ENCODE measurements around the gene AGBL4.

The AGBL4 gene

DNA sequence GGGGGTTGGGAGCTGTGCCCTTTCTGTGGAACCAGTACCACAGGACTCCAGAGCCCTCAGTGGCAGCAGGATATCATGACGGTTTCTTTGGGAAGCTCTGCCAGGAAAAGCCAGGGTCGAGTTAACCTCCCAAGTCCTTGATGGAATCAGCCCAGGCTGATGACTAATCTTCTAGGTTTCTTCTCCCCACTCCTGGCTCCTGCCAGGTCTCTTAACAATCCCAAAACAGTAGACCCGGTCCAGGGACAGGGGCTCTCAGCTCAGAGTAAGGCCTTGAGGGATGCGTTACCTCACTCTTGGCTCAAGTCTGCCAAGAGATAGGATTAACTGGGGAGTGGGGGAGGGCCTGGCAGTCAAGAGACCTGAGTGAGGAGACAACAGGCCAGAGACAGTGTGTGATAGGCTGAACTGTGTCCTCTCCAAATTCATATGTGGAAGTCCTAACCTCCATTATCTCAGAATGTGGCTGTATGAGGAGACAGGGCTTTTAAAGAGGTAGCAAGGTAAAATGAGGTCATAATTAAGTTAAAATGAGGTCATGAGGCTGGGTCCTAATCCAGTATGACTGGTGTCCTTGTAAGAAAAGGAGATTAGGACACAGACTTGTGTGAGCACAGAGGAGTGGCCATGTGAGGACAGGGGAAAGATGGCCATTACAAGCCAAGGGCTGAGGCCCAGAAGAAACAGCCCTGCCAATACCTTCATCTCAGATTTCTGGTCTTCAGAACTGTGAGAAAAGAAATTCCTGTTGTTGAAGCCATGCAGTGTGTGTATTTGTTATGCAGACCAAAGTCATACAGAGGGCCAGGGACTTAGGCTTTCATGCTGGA, 1342.1 kb downstream of the AGBL4 start:
- DNase-seq (ENCODE audit: low read depth in 2 of 2): no peak

DNA sequence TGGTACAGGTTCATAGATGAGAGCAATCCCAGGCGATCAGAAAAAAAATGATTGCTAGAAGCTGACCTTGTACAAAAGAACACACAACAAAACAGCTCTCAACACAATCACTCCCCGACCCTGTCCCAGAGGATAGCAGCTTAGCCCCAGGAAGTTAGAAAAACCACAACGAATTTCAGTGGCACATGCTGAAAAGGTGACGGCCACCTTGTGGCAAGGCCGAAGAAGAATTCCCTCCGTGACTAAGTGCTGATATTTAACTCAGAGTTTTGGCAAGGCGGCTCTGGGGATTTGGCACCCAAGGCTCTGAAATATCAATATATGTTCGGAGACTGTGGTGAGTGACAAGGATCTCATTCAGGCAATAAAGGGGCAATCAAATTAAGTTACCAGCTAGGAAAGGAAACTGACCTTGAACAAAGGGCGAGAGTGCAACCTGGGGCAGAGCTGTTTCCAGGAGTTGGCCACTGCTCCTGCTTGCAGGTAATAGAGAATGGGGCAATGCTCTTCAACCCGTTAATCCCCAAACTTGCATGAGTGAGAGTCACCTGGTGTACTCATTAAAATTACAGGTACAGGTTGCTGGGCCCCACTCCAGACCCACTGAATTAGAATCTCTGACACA, 1343.2 kb downstream of the AGBL4 start:
- DNase-seq (ENCODE audit: low read depth in 2 of 2): no peak

DNA sequence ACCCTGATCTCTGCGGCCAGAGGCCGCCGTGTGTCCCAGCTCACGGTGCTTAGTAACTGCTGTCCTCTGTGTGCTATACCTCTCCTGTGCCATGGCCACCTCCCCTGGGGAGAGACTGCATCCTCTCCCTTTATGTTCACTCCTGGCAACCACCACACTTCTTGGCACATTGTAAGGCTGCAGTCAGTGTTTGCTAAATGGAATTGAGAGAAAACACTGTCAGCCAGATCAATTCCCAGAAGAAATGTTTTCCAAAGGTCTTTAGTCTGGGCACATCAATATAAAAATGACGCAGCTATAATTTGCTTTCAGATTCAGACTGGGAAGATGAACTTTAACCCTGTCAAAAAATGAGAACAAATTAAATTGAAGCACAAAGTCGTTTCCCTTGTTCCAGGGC, 1343.9 kb downstream of the AGBL4 start:
- no peak for DNase-seq (ENCODE audit: low read depth in 2 of 2)

DNA sequence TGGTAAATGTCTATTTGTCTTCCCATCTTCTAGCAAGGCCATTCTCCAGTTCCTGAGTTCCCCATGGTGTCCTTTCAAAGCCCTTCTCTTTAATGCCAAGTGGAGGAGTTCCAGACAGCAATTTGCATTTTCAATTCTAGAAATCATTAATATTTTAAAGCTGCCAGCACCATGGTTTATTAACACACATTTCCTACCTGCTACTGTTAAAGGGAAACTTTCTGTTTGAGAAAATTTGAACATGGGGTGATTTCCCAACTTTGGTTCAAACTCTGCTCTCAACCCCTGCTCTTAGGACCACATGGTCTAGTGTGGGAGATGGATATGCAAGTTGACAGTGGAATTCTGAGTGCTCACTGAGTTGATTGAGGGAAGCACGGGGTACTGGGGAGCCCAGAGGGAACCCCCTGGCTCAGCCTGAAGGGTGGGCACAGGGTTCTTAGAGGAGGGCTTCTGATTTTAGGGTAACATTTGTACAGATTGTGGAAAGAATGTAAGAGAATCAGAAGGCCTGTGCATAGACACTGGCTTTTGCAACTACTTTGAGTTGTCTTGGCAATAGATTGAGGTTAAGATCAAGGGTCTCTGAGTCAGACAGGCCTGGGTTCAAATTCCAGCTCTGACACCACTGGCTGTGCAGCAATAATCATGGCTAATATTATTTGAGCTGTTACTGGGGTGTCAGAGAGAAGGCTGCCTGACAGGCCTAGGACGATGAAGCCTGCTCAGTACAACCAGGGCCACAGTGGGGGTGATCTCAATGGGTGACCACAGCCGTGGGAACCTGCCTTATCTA, 1344.8 kb downstream of the AGBL4 start:
- DNase-seq (ENCODE audit: low read depth in 2 of 2): no peak

DNA sequence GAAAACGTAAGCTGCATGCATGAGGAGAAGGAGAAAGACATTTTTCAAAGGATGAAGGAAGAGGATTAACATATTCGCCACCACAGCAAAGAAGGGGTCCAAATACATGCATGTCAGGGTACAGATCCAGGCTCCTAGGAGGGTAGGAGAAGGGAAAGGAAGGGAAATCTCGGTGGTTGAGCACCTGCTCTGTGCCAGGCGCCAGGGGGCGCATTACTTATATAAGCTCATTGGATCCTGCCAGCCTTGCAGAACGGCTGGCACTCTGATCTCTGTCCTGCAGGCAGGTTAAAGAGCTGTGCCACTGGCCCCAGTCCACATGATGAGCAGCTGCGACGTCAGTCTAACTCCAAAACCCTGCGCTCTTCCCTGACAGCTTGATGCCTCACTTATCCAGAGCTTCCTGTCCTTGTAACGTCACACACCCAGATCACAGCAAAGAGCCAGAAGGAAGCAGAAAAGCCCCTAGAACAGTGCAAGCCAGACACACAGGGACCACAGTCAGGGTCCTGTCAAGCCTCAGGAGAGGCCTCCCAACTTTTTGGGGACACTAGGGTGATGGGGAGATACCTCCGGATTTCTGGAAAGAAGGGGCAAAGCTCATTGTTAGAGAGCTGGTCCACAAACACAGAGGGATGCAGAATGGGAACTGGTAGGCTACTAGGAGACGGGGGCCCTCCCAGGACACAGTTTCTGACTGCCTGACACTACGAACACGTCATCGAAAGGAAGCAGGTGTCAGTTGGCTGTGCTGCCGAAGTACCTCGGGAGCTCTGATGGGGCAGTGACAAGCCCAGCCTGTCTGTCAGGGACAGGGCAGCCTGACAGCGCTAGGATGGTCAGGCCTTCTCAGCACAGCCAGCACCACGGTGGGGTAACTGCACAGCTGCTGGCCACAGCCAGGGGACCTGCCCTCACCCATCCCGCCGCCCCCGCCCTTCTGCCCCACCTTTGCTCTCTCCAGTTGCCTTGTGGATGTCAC, 1346.2 kb downstream of the AGBL4 start:
- peak; percentile 28 to 43 for DNase-seq (ENCODE audit: low read depth in 2 of 2)

DNA sequence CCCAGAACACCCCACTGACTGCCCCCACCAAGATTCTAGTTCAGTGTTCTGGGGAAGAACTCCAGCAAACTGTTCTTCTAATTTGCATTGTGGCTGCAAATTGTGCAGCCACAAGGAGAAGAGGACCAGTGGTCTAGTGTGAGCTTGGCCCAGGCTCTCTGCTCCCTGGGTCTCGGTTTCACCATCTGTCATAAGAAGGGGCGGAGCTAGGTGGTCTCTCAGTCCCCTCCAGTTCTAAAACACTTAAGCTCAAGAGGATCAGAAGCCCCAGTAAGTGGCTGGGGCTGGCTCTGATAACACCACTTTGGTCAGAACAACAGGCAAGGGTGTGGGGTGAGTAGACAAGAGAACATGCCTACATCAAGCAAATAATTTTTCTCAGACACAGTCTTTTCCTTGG, 1346.9 kb downstream of the AGBL4 start:
- DNase-seq (ENCODE audit: low read depth in 2 of 2): no peak

DNA sequence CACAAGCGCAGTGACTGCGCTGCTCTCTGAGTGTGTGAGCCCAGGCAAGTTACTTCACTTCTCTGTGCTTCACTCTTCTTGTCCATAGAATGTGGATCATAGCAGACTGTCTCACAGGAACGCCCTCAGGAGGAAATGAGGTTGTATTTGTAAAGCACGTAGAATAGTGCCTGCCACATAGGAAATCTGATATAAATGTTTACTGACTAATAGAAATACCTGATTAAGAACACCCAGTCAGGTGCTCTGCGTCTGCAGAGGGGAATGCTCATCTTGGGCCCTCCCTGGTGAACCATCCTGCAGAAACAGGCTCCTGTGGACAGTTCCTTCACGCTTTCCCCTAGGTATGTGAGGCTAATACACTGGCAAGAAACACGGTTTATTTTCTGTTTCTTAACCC, 1347.4 kb downstream of the AGBL4 start:
- DNase-seq (ENCODE audit: low read depth in 2 of 2): no peak

DNA sequence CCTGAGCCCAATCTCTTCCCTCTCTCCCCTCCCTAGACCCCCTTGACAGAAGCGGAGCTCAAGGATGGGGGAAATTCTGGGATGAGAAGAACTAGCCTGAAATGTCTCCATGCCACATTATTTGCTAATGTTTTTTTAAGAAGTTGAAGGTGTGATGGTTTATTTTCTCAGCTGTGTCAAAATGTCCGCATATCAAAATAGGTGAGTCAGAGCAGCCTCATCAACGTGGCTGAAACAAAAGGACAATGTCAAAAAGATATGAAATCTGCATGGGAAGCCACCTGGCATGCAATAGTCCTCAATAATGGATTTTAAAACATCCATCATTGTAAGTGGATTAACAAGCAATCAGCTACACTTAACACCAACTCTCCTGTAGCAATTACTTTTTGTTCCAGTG, 1348.5 kb downstream of the AGBL4 start:
- no peak for DNase-seq (ENCODE audit: low read depth in 2 of 2)

DNA sequence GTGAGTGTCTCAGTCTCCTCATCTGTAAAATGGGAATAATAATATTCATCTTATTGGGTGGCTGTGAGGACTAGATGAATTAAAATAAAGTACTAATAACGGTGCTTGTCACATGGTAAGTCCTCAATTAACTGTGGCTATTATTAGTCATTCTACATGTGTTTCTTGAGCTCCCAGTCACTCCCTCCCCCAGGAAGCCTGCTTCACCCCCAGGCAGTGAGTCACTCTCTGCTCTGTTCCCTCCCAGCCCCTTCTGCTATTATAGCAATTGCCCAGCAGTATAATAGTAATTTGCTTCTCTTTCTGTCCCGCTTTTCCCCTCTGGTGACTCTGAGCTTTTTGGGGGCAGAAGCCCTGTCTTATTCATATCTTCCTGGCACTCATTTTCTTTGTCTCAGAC, 1349.1 kb downstream of the AGBL4 start:
- DNase-seq (ENCODE audit: low read depth in 2 of 2): no peak

DNA sequence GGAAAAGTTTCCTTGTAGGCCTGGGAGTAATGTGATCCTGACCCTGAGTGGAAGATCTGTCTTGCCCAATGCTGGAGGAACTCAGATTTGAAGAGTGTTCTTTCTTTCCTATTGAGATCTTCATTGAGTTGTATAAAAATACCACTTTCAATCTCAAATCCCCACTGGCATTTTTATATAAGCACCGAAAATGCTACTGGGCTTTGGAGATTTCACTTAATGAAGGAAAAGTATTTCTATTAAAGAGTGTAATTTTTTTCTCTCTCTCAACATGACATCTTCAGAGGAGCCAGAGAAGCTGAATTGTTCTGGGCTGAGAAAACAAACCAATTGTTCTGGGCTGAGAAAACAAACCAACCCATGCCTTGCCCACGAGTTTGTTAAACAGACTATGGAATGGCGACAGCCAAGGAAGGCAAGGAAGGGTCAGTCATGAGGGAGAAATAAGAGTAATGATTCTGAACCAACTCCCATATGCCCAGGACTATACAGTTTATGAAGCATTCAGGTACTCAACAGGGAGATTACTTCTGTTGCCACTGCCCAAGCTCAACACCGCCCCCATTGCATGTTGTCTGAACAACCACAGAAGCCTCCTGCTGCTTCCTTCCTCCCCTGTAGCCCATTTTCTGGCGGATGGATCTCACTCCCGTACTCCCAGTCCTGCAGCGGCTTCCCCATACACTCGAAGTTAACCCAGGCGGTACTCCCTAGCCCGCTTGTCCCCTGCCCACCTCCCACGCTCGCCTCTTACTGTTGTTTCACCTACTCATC, 1350.2 kb downstream of the AGBL4 start:
- no peak for DNase-seq (ENCODE audit: low read depth in 2 of 2)

DNA sequence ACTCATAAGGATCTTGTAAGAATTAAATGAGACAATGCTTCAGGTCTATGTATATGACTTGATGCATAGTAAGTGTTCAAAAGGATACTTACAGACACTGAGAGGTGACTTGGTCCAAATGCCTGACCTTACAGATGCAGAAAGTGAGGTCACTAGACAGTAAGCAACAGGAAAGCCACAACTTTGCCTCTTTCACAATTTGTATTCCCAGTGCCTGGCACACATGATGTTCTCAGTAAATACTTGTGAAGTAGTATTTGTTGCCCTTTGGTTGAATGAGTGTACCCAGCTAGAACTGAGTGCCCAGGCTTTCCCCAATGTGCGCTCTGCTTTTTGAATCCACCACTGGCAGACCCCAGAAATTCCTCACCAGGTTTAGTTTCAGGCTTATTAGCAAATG, 1352.2 kb downstream of the AGBL4 start:
- DNase-seq (ENCODE audit: low read depth in 2 of 2): no peak

DNA sequence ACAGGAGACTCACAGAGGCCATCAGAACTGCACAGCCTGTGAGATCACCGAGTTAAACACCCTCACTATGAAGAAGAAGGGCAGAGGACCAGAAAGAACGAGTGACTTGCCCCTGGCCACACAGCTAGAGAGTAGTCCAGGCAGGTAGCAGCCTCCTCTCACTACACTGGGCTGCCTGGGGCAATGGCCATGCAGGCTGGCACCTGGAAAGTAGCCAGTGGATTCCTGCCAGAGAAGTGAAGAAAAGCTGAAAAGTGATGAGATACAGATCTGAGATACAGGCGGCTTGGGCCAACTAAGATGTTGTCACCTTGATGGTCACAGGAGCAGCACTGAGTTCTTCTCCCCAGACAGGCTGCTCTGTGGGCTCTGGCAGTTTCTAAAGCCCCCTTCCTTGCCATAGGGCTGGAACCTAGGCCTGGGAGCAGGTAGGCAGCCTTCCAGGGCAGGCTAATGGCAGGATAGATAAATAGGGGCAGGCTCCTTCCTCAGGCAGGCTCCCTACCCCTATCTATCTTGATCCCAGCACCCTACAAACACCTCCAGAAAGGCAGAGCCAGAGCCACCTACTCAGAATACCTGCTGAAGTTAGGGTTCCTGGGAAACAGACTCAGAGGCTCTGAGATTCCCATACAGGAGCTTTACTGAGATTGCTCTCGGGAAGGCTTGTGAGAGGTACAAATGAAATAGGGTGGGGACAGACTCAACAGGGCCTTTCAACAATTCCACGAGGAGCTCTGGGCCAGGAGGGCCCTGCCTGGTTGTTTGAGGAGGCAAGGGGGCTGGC, 1353.3 kb downstream of the AGBL4 start:
- DNase-seq (ENCODE audit: low read depth in 2 of 2): no peak

DNA sequence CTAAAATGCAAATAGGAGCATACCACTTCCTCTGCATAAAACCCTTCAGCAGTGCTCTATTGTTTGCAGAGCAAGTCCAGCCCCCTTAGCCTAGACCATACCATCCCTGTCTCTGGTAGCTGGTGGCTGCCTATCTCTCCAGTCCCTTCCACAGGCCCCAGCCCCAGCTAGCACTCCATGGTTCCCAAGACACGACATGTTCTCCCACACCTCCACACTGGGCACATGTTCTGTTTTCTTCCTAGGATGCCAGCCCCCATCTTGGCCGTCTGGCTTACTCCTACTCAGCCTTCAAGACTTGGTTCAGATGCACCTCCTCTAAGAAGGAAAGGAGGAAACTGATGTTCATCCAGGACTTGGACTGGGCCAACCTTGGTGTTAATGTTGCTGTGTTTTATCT, 1355.4 kb downstream of the AGBL4 start:
- DNase-seq (ENCODE audit: low read depth in 2 of 2): no peak

DNA sequence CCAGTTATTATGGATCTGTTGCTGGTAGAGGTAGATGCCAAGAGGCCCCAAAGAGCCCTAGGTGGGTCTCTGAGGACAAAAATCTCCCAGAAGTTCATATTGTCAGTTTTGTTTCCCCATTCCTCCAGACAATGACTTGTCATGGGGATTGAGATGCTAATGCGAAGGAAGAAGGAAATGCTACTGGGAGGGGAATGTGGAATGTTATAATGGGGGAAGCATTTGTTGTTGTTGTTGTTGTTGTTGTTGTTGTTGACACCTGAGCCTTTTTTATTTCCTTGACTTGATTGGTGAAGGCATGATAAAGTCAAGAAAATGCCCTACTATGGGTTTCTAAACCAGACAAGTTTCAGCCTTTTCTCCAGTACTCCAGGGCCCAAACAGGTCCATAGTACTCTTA, 1356.0 kb downstream of the AGBL4 start:
- no peak for DNase-seq (ENCODE audit: low read depth in 2 of 2)

DNA sequence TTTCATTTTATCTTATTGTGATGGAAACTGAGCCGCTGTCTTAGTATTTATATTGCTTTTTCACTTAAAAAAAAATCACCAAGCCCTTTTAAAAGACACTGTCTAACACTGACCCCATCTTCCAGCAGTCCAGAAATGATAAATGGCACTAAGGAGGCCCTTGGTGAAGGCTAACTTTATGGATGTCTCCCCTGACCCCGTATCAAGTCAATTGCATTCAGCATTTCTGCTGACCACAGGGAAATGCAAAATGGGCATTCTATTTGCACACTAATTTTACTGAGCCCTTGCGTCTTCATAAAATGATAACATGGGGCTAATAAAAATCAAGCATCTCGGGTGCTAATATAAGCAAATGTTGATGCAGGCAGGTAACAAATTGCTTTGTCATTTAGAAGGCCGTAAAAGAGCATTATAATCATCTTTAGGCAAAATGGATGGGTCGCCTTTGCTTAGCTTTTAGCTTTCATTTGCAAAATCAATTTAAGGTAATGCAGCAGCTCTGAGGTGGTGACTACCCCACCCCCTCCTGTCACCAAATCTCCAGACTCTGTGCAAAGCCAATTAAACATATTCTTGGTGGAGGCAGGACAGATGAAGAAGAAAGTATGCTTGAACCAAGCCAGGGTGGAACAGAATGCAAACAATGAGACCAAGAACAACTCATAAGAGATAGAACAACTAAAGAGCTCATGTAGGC, 1357.9 kb downstream of the AGBL4 start:
- no peak for DNase-seq (ENCODE audit: low read depth in 2 of 2)

DNA sequence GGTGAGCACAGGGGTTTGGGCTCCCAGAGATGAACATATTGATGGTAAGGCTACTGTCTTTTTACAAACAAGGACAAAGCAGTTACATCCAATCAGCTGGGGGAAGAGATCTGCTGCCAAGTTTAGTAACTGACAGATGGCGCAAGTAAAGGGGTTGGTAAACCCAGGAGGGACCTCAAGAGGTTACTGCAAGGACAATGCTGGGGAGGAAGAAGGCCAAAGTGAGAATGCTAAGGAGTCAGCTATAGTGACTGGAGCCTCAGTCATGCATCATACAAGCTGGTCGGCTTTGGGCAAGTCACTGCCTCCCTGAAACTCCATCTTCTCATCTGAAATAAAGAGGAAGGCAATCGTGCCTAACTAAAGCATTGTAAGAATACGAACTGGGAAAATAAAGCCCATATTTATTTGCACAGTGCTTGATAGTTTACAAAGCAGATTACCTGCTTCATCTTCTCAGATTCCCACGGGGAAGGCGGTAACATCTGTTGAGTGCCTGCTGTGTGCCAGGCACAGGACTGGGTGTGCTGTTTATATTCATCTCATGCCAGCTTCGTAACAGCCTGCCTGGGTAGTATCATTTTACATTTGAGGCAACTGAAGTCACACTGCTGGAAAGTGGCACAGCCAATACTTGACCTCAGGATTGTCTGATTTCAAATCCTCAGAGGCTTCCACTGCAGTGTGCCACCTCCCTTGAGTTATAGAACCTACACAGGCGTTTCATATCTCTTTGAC, 1361.9 kb downstream of the AGBL4 start:
- no peak for DNase-seq (ENCODE audit: low read depth in 2 of 2)

DNA sequence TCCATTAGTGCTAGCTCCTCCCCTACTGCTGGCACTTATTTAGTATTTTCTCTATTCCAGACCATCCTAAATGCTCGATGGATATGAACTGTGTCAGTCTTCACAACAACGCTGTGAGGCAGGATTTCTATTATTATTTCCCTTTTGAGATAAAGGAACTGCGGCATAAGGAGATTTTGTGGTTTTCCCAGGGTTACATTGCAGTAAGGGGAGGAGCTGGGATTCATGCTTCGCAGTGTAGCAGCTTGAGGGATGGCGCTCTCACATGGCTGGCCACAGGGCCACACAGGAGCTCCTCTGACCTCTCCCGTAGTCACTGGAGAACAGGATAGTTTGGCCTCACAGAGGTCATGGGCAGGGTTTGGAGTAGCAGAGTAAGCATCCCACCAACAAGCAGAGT, 1364.0 kb downstream of the AGBL4 start:
- no peak for DNase-seq (ENCODE audit: low read depth in 2 of 2)

DNA sequence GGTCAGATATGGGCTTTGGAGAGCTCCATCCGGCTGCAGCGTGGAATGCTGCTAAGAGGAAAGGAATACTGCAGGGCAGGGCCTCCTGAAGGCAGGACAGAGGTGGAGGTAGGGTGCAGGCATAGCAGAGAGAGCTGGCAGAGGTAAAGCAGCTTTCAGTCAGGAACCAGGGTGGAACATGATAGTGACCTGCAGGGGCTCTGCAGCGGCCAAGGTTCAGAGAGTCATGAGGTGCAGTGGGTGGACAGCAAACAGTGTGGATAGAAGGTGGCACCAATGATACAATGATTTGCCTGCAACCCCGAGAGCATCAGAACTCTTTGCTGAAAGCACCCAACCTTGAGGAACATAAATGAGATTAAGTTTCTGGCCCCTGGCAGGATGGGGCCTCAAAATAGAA, 1366.3 kb downstream of the AGBL4 start:
- no peak for DNase-seq (ENCODE audit: low read depth in 2 of 2)
